D721Med (cell line): ENCODE results near the gene CDKAL1.
"Not testable (repeated sequence)": the region's sequence is repeated elsewhere in the genome, so short reads cannot be mapped to it uniquely, and the experiment has no call there.

Experiments used
- DNase-seq: peaks from one replicate; pipeline ENCODE4 v3.0.0; 2011; ENCODE audit warnings: low spot score; ENCODE audit not compliant: insufficient read length
- FAIRE-seq: peaks from 2 replicates; lab custom pipeline; 2011; peaks lifted over from hg19 to GRCh38; lab: Jason Lieb, UNC
- TF ChIP-seq, protein P1 (sequence below): IDR thresholded peaks from 2 replicates; pipeline ENCODE4 v1.5.1; 2012; ENCODE audit warnings: mild to moderate bottlenecking, control low read depth; ENCODE audit not compliant: insufficient read depth; ENCODE audit errors: missing control alignments

CDKAL1 gene

DNA sequence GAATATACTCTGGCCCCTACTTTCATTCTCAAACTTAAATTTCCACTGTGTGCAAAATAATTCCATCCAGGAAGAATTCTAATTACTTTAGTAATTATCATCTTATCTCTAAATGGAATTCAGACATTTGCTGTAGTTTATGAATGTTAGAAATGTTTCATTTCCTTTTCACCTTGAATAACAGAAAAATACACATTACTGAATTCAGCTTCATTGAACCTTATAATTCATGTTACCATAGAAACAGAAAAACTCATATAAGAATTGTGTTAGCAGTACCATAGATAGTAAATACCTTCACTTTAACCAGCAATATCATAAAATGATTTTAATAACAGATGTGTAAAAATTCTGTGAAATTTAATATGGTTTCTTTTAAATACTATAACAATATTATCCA, 514.9 kb downstream of the CDKAL1 start:
- TF ChIP-seq, protein P1, sequence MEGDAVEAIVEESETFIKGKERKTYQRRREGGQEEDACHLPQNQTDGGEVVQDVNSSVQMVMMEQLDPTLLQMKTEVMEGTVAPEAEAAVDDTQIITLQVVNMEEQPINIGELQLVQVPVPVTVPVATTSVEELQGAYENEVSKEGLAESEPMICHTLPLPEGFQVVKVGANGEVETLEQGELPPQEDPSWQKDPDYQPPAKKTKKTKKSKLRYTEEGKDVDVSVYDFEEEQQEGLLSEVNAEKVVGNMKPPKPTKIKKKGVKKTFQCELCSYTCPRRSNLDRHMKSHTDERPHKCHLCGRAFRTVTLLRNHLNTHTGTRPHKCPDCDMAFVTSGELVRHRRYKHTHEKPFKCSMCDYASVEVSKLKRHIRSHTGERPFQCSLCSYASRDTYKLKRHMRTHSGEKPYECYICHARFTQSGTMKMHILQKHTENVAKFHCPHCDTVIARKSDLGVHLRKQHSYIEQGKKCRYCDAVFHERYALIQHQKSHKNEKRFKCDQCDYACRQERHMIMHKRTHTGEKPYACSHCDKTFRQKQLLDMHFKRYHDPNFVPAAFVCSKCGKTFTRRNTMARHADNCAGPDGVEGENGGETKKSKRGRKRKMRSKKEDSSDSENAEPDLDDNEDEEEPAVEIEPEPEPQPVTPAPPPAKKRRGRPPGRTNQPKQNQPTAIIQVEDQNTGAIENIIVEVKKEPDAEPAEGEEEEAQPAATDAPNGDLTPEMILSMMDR, result no peak
- DNase-seq (no peak), FAIRE-seq (no peak)

DNA sequence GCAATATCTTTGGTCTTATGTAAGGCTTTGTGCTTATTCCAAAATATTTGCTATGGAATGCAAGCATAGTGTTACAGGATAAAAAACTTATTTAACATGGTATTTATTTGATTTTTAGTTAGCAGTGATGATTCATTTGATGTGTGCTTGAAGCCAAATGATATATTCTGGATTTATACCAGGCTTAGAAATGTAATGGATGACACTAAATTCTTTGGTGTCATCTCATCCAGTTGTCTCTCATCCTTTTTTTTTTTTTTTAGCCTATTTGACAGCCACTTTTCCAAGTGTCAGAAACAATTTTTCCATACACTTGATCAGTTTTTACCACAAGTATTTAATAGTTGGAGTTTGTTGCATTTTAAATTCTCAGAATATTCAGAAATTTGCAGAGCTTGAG, 515.3 kb downstream of the CDKAL1 start:
- FAIRE-seq (no peak), DNase-seq (no peak)
- TF ChIP-seq, protein P1, result no peak

DNA sequence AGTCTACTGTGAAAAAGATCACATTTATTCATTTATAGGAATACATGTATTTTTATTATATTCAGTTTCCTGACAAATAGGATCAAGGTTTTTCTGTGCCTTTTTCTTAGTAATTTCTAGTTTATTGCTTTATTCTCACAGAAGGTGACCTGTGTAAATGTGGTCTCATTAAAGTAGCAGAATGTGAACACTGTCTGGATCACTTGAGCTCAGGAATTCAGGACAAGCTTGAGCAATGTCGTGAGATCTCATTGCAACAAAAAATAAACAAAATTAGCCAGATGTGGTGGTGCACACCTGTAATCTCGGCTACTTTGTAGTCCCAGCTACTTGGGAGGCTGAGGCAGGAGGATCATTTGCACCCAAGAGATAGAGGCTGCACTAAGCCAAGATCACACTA, 516.7 kb downstream of the CDKAL1 start:
- DNase-seq, result no peak
- TF ChIP-seq, protein P1, result no peak
- no peak for FAIRE-seq

DNA sequence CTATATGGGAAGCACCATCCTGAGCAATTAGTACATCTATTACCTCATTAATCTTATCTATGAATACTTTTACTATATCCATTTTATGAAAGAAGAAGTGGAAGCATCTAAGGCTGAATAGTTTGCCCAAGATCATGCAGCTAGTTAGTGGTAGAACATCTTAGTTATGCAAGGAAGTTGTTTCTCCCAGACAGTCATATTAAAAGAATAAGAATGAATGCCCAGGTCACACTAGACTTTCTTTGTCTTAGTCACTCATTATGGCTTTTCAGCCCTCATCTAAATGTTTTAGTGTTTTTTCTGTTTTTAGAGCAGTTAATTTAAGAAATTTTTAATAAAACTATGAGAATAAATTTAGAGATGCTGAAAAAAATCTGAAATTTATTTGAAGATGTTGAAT, 517.5 kb downstream of the CDKAL1 start:
- FAIRE-seq (no peak), DNase-seq (no peak)
- TF ChIP-seq, protein P1, result no peak

DNA sequence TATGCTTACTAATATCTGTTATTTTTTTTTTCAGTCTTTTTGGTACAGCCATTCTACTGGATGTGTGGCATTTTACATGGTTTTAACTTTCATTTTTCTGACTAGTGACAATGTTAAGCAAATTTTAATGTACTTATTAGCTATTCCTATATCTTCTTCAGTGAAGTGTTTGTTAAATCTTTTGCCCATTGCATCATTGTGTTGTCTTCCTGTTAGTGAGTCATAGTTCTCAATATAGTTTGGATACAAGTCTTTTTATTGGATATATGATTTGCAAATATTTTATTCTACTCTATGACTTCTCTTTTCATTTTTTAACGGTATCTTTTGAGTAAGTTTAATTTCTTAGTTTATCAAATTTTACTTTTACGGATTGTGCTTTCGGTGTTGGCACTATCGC, 519.4 kb downstream of the CDKAL1 start:
- TF ChIP-seq, protein P1, result no peak
- no peak for FAIRE-seq
- no peak for DNase-seq

- FAIRE-seq, DNase-seq: not testable (repeated sequence)
Measured at GRCh38 chr6:21055480-21055879, 521.2 kb downstream of the CDKAL1 start.

GRCh38 chr6:21061892-21062291, 527.6 kb downstream of the CDKAL1 start:
- FAIRE-seq, result no peak
- TF ChIP-seq, protein P1, result no peak
- DNase-seq, result no peak

- TF ChIP-seq, protein P1, result no peak
- no peak for FAIRE-seq
Measured at GRCh38 chr6:21064756-21065340, 530.6 kb downstream of the CDKAL1 start.

More at GRCh38 chr6:21064756-21065340, 530.6 kb downstream of the CDKAL1 start:
- no peak for DNase-seq
